ENCODE data around the gene PCDHGC5.

The PCDHGC5 gene

DNA sequence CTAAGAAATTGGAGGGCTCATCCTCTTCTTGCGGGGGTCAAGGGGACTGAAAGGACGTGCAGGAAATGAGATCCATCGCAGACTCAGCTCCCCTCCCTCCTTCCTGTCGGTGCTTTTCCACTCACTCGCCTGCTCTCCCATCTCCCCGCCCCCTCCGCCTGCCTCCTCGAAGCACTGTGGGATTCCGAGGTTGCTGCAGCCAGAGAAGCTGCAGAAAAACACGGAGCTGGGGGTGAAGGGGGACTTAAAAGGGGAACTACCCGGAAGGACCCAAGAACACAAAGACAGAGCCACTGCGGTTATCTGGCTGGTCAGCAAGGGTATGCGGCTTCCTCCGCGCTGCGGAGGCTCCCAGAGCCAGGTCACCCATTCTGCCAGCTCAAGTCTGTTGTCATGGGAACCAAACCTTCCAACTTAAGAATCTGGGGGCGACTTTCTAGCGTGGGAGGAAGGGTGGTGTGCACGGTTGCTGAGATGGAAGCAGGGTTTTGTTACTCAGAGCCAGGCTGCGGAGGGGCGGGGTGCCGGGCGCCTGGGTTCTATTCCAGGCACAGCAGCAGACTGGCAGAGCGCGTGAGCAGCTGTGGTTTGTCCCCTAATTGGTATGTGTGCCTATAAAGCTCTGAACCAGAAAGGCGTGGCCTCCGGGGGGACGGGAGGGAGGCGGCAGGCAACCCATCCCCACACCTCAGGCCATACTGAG is 24.9 kb downstream of the PCDHGC5 start:
- H3K4me3 ChIP-seq (ENCODE audit: low read length), result no peak overlapping the region; the same call in 1 of the 2 replicates
- TF ChIP-seq ZNF274 (IDR thresholded peaks at IDR 0.05; ENCODE audit: low read depth, low read length), result no peak

DNA sequence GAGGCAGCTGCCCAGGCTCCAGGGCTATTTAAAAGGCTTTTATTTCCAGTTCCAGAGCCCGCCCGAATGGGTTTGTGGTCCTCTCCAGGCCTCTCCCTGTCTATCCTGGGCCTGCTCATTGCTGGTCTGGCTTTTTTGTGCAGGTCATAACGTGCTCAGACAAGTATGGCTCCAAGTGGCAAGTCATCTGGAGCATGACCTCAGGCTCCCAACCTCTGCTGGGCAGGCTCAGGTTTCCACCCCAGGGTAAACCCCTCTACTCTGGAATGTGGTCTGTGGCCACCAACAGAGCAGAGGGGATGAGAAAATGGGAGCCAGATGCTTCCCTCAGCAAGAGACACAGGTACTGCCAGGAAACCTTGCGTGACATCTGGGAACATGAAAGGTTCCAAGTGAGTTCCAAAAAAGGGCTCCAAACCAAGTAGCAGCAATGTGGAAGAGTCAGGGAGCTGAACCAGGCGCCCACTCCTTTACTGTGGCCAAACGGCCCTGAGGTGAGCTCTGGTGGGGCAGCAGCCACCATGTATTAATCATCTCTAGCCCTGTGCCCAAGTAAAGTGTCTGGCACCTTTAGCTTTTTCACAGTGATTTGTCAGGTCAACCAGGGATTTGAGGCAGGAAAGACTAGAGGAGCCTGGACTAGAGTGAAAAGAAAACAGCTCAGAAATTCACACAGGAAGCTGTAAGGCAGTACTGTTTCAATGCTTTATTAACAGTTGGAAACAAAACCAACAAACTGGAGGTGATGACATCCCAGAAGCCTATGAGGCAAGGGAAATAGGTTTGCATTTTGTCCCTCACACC is 25.7 kb downstream of the PCDHGC5 start:
- no peak overlapping the region for H3K4me3 ChIP-seq (ENCODE audit: low read length)
- TF ChIP-seq ZNF274 (IDR thresholded peaks at IDR 0.05; ENCODE audit: low read depth, low read length), result no peak

DNA sequence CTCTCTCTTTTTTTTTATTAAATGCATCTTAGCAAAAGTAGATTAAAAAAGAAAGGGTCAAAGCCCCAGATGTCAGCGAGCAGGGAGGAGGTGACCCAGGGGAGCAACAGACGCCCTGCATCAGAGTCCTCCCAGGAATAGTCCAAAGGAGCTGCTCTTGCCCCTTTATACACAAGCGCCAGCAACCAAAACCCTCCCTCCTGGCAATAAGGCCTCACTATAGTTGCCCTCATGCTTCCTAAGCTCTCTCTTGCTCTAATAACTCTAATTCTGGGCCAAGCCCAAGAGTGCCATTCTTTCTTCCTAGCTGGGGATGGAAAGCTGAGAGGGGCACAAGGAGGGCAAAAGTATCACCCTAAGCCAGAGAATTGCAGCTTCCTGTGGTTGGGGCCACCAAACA is 26.3 kb downstream of the PCDHGC5 start:
- H3K4me3 ChIP-seq (ENCODE audit: low read length), result no peak overlapping the region
- TF ChIP-seq ZNF274 (IDR thresholded peaks at IDR 0.05; ENCODE audit: low read depth, low read length), result no peak

DNA sequence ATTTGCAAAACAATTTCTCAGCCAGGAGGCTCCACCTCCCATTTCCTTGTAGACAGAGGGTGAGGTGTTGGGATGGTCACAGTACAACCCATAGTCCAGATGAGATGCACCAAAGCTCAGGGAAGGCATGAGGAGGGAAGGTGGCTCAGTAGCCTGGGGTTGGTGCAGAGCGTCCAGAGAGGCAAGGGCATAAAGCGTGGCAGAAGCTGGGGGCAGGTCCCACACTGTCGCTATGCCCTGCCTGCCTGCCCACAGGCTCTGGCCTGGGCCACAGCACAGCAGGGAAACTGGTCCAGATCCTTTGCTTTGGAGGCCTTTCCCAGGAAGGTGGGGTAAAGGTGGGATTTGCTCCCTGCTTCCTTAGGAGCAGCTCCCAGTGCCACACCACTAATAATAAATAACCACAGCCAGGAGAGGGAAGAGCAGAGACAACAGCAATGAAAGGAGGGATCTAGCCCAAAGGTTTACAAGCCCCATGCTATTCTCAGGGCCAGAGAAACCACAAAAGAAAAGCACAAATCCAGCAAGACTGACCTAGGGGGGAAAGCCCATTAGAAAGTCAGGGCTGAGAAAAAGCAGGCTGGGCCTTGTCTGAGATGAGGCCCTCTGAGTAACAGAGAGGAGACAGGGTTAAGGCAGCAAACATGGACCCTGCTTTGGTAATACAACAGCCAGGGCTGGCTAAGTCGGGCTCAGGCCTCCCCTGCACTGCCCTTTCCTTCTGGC is 27.2 kb downstream of the PCDHGC5 start:
- H3K4me3 ChIP-seq (ENCODE audit: low read length), result no peak overlapping the region
- TF ChIP-seq ZNF274 (IDR thresholded peaks at IDR 0.05; ENCODE audit: low read depth, low read length), result no peak

DNA sequence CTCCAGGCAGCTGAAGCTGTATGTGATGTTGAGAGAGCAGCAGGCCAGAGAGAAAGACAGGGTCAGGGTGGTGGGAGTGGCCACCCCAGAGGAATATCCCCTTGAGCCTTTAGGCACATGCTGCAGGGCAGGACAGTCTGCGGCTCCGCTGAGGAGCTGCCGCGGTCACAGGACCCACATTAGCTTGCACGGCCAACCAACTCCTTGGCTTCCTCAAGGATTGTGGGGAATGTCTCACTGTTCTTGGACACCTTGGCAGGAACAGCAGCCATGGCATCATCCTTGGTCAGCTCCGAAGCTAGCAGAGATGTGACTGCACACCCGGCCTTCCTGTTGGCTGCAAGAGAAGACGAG is 27.8 kb downstream of the PCDHGC5 start:
- TF ChIP-seq ZNF274 (IDR thresholded peaks at IDR 0.05; ENCODE audit: low read depth, low read length), result no peak
- H3K4me3 ChIP-seq (ENCODE audit: low read length), result no peak overlapping the region

DNA sequence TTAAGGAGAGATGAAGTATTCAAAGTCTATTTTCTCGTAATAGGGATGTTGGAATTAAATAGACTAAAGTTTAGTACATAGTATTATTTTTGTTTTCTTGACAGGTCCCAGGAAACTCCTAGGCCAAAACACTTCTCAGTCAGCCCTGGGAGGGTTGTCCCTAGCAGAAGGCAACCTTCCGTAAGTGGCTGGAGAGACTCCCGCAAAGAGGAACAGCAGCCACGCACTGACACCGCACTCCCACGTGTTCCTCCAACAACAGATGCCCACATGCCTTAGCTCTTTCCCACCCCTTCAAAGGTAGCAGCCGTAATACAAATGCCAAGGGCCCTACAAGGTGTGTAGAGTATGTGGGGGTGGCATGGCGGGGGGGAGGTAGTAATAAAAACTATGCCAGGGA is 28.4 kb downstream of the PCDHGC5 start:
- TF ChIP-seq ZNF274 (IDR thresholded peaks at IDR 0.05; ENCODE audit: low read depth, low read length), result no peak
- no peak overlapping the region for H3K4me3 ChIP-seq (ENCODE audit: low read length)

DNA sequence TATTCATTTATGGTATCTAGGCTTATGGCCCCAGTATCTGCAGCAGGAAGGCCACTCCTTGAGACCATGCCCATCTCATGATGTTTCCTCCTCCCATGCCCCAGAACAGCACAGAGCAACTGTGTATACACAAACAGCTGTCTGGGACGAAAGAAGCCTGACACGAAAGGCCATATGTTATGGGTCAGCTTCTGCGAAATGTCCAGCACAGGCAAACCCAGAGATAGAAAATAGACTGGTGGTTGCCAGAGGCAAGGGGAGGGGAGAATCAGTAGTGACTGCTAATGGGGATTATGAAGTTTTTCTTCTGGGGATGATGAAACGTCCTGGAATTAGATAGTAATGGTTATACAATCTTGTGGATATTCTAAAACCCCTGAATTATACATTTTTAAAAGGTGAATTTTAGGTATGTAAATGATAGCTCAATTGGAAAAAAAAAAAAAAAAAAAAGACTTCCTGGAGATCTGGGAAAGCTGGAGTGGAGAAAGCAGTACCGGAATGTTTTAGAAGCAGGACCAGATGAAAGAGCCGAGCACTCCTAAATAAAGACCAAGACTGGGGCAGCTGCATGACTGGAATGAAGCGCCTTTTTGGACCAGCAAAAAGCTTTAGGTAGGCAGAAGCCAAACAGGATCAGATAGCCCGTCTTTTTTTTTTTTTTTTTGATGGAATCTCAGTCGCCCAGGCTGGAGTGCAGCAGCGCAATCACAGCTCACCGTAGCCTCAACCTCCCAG is 29.2 kb downstream of the PCDHGC5 start:
- no peak for TF ChIP-seq ZNF274 (IDR thresholded peaks at IDR 0.05; ENCODE audit: low read depth, low read length)
- H3K4me3 ChIP-seq (ENCODE audit: low read length), result no peak overlapping the region

DNA sequence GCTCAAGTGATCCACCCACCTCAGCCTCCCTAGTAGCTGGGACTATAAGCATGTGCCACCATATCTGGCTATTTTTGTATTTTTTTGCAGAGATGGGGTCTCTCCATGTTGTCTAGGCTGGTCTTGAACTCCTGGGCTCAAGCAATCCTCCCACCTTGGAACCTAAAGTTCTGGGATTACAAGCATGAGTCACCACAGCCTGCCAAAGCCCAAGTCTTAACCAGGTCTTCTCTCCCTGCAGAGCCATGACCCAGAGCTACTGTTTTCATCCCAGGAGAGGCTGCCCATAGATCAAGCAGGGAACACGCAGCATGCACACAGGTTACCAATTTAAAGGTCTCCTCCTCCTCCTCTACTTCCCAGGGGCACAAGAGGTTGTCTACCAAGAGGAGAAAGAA is 29.7 kb downstream of the PCDHGC5 start:
- TF ChIP-seq ZNF274 (IDR thresholded peaks at IDR 0.05; ENCODE audit: low read depth, low read length), result no peak
- H3K4me3 ChIP-seq (ENCODE audit: low read length), result no peak overlapping the region

DNA sequence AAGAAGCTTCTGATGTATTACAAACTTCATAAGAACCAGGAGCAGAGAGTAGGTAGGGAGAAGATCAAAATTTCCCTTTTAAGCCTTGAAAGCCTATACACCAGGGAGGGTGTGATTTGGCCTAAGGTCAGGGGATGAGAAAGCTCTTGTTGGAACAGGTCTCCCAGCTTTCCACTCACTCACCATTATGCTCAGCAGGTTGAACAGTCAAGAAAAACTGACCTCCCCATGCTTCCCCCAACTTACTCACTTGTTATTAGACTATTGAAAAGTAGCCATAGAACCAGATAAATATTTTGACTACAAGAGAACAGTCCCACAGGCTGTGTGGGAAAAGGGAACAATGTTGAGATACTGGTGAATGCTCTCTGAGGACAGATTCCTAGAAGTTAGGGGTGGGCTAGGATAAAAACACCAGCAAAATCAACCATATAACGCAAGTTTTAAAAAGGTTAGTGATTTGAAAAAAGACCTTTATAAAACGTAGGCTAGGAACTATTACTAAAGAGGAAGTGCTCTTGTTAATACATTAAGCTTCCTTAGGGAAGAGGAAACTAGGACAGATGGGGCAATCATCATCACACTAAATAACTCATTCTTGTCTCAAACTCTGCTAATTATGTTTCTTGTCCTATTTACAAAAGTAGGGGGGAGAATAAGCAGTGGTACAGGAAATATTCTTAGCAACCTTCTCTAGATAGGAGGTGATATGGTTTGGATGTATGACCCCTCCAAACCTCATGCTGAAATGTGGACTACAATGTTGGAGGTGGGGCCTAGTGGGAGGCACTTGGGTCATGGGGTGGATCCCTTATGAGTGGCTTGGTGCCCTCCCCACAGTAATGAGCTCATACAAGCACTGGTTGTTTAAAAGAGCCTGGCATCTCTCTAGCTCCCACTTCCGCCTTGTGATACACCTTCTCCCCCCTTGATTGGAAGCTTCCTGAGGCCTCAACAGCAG is 31.0 kb downstream of the PCDHGC5 start:
- no peak overlapping the region for H3K4me3 ChIP-seq (ENCODE audit: low read length)
- no peak for TF ChIP-seq ZNF274 (IDR thresholded peaks at IDR 0.05; ENCODE audit: low read depth, low read length)

DNA sequence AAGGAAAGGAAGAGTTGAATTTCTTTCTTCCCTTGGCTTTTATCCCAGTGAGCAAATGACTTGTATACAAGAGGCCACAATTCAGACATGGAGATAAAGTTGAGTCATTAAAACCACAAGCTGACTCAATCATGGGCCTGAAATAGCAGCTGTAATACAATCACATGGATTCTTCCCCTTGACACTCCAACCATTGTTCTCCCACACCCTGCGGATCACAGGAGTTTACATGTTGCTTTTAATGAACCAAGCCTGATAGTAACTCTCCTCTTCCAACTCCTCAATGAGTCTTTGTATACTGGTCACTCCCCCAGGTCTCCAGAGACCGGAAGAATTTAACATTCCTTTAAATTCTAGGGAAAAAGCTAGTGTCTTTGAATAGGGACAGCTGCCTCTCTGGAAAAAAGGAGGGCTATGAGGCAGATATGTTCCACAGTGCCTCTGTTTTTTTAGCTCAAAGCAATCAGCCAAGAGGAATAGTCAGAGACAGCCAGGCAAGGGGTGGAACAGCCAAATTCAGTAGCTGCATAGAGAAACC is 32.4 kb downstream of the PCDHGC5 start:
- TF ChIP-seq ZNF274 (IDR thresholded peaks at IDR 0.05; ENCODE audit: low read depth, low read length), result no peak
- no peak overlapping the region for H3K4me3 ChIP-seq (ENCODE audit: low read length)

DNA sequence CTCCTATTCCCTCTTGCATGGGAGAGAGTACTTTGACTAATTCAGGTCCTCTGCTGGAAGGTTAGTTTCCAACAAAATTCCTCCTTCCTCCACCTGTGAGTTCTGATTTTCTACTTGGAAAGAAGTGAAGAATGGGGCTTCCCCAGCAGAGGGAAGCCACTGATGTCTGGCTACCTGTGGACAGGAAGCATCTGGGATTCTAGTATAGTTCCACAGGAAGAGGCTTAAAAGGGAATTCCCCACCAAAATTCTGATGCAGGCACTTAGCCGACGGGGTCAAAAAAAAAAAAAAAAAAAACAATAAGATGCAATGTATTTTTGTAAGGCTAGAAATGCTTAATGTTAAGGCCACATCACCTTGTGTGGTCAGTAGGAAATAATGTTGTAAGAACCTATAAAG is 33.4 kb downstream of the PCDHGC5 start:
- no peak overlapping the region for H3K4me3 ChIP-seq (ENCODE audit: low read length)
- TF ChIP-seq ZNF274 (IDR thresholded peaks at IDR 0.05; ENCODE audit: low read depth, low read length), result no peak

DNA sequence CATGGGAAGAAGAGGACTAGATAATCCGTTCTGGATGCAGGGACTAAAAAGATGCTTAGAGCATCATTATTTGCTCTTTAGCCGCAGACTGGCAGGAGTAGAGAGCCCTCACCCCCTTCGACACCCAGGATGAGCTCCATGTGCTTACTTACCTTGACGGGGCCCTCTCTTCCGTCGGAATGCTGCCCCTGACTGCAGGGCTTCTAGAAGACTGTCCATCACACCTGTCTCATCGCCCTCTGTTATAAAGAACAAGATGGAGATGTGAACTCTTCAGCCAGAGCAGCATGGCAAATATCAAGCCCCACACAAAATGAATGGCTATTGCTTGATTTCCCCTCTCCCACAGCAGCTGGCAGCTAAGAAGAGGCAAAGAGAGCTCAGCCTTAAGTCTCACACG is 35.1 kb downstream of the PCDHGC5 start:
- no peak overlapping the region for H3K4me3 ChIP-seq (ENCODE audit: low read length)
- TF ChIP-seq ZNF274 (IDR thresholded peaks at IDR 0.05; ENCODE audit: low read depth, low read length), result no peak

Data from GM08714 (cell line).